Astrocyte (in vitro differentiated cells and primary cell): ENCODE data around the gene ARRDC4.

ENCODE experiments used
- CTCF ChIP-seq: IDR thresholded peaks from 2 replicates; pipeline ENCODE4 v1.5.1; 2011; ENCODE audit warnings: low read depth, mild to moderate bottlenecking, inconsistent platforms, low read length, moderate library complexity; ENCODE audit not compliant: insufficient read depth
- EZH2 ChIP-seq: IDR thresholded peaks from 2 replicates; pipeline ENCODE4 v1.6.1; 2012; ENCODE audit warnings: mild to moderate bottlenecking, low read length, inconsistent platforms; ENCODE audit not compliant: insufficient read depth

GRCh38 chr15:97978401-97979139 lies 18.1 kb downstream of the ARRDC4 start:
- TF ChIP-seq CTCF, result no peak
- no peak for TF ChIP-seq EZH2
